Neural progenitor cell (in vitro differentiated cells): Measurements from ENCODE around the gene KCNK7. TPM values are rescaled to one million over a fixed set of nuclear protein-coding genes. Genes with fewer than 3 reads are reported as not detected.

Experiments used
- DNase-seq: peaks from one replicate; pipeline ENCODE4 v3.0.0-alpha.2; 2016; ENCODE audit warnings: low spot score
- H2AFZ ChIP-seq: fragments of 200-600 bp; sonication (generic); replicated peaks from 2 replicates; pipeline ENCODE4 v1.6.1; 2016; ENCODE audit warnings: antibody characterized with exemption
- H3F3A ChIP-seq: fragments of 200-600 bp; sonication (generic); 2 replicates; pipeline ENCODE4 v1.6.1; 2016; ENCODE audit warnings: antibody characterized with exemption, low read depth
- H3K27ac ChIP-seq: fragments of 200-600 bp; sonication (generic); 2 replicates; pipeline ENCODE4 v1.5.1; 2016; ENCODE audit warnings: mild to moderate bottlenecking
- H3K27me3 ChIP-seq: fragments of 200-600 bp; sonication (generic); 2 replicates; pipeline ENCODE4 v1.6.1; 2016; ENCODE audit warnings: mild to moderate bottlenecking, moderate library complexity
- H3K36me3 ChIP-seq: fragments of 200-600 bp; sonication (generic); 2 replicates; pipeline ENCODE4 v1.5.1; 2016
- H3K4me1 ChIP-seq: fragments of 200-600 bp; sonication (generic); 2 replicates; pipeline ENCODE4 v1.6.1; 2016; ENCODE audit warnings: mixed run types
- H3K4me2 ChIP-seq: fragments of 200-600 bp; sonication (generic); 2 replicates; pipeline ENCODE4 v1.6.1; 2016
- H3K4me3 ChIP-seq: fragments of 200-600 bp; sonication (generic); 2 replicates; pipeline ENCODE4 v1.5.1; 2016
- H3K79me2 ChIP-seq: fragments of 200-600 bp; sonication (generic); 2 replicates; pipeline ENCODE4 v1.6.1; 2016; ENCODE audit warnings: low read depth
- H3K9ac ChIP-seq: fragments of 200-600 bp; sonication (generic); 2 replicates; pipeline ENCODE4 v1.6.1; 2016
- H3K9me3 ChIP-seq: fragments of 200-600 bp; sonication (generic); 2 replicates; pipeline ENCODE4 v1.5.1; 2016; ENCODE audit warnings: low read depth
- H4K20me1 ChIP-seq: fragments of 200-600 bp; sonication (generic); 2 replicates; pipeline ENCODE4 v1.6.1; 2016; ENCODE audit warnings: low read depth
- H3K27ac Mint-ChIP-seq: 3 replicates; pipeline ENCODE4 v1.8.0; 2021; ENCODE audit warnings: mixed read lengths
- H3K27me3 Mint-ChIP-seq: 2 replicates; pipeline ENCODE4 v1.8.0; 2022; ENCODE audit warnings: low read depth, mild to moderate bottlenecking, inconsistent platforms, moderate library complexity, mixed read lengths; ENCODE audit not compliant: insufficient read depth
- H3K36me3 Mint-ChIP-seq: 3 replicates; pipeline ENCODE4 v1.8.0; 2021; ENCODE audit warnings: mixed read lengths
- H3K4me1 Mint-ChIP-seq: 3 replicates; pipeline ENCODE4 v1.8.0; 2021; ENCODE audit warnings: mixed read lengths
- H3K4me3 Mint-ChIP-seq: 3 replicates; pipeline ENCODE4 v1.8.0; 2021; ENCODE audit warnings: mild to moderate bottlenecking, moderate library complexity, mixed read lengths
- H3K9me3 Mint-ChIP-seq: 3 replicates; pipeline ENCODE4 v1.8.0; 2020; ENCODE audit warnings: mixed read lengths
- EZH2 ChIP-seq: fragments of 200-600 bp; sonication (generic); IDR thresholded peaks from 2 replicates; pipeline ENCODE4 v1.6.1; 2017; ENCODE audit warnings: antibody characterized with exemption, mild to moderate bottlenecking, moderate library complexity
- EZH2phosphoT487 ChIP-seq: fragments of 200-600 bp; sonication (generic); IDR thresholded peaks from 2 replicates; pipeline ENCODE4 v1.6.1; 2017; ENCODE audit warnings: antibody characterized with exemption
- total RNA-seq: library from RNA; depleted of rRNA; stranded (reverse); fragments of >200 nt; gene quantifications from 2 replicates; pipeline ENCODE4 v1.2.3, GENCODE V29; 2015; ENCODE audit warnings: low replicate concordance
- TF ChIP-seq, protein P1 (sequence below): fragments of 200-600 bp; sonication (generic); IDR thresholded peaks from 2 replicates; pipeline ENCODE4 v1.5.1; 2017; ENCODE audit warnings: antibody characterized with exemption, mild to moderate bottlenecking

Gene KCNK7
- total RNA-seq: 0.34 TPM in 1 of 2 replicates, not detected in the other

DNA sequence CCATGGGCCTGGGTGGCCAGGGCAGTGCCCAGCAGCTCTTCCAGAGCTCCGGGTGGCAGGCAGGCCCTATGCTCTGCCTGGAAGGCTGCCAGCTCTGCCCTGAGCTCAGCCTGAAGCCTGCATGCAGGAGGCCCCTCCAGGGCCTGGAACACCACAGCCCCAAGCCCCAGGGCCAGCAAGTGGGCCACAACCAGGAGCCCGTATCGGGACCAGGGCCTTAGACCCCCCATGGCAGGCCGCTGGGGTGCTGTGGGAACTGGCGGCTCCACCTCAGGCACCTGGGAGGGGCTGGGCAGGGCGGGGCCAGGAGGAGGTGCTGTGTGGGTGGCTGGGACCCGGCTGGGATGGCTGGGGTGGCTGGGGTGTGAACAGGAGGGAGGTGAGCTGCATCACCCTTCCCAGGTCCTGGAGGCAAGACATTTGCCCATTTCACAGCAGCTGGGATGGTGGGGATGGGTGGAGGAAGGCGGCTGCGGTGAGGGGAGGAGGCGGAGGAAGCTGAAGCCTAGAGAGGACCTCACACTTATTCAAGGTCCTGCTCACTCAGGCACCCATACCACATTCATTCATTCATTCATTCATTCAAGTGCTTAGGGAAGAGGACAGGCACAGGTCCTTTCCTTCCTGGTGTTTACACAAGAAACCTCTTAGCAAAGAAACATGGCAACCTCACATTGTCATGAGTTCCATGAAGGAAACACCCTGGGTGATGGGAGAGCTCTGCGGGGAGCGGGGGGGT lies at the start of gene KCNK7:
TSS of gene KCNK7 (minus strand) at position 258 of the 739 bp plus-strand sequence. CDS start at position 230, 28 bp downstream.
- peaks cover 29% of the 10 kb centered on the region for H3F3A ChIP-seq
- no peak for DNase-seq
- no peak within 1 kb of the TSS for H2AFZ ChIP-seq
- no peak within 1 kb of the TSS for H3K27ac ChIP-seq
- no peak for TF ChIP-seq EZH2phosphoT487
- no peak for TF ChIP-seq EZH2
- TF ChIP-seq, protein P1, sequence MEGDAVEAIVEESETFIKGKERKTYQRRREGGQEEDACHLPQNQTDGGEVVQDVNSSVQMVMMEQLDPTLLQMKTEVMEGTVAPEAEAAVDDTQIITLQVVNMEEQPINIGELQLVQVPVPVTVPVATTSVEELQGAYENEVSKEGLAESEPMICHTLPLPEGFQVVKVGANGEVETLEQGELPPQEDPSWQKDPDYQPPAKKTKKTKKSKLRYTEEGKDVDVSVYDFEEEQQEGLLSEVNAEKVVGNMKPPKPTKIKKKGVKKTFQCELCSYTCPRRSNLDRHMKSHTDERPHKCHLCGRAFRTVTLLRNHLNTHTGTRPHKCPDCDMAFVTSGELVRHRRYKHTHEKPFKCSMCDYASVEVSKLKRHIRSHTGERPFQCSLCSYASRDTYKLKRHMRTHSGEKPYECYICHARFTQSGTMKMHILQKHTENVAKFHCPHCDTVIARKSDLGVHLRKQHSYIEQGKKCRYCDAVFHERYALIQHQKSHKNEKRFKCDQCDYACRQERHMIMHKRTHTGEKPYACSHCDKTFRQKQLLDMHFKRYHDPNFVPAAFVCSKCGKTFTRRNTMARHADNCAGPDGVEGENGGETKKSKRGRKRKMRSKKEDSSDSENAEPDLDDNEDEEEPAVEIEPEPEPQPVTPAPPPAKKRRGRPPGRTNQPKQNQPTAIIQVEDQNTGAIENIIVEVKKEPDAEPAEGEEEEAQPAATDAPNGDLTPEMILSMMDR: no peak
- Mint-ChIP-seq H3K36me3 (peaks cover 7% of the 10 kb centered on the region), H3K27ac (peak within 1 kb of the TSS; percentile 65), H3K9me3 (no peaks in the 10 kb centered on the region), H3K4me3 (no peak within 1 kb of the TSS), H3K27me3 (peaks cover 27% of the 10 kb centered on the region), H3K4me1 (peaks cover 3% of the 10 kb centered on the region)
- H4K20me1 ChIP-seq: no peaks in the 10 kb centered on the region
- H3K79me2 ChIP-seq: no peaks in the 10 kb centered on the region
- no peak within 1 kb of the TSS for H3K4me2 ChIP-seq
- no peak within 1 kb of the TSS for H3K9ac ChIP-seq
- peaks cover 14% of the 10 kb centered on the region for H3K4me1 ChIP-seq
- H3K27me3 ChIP-seq: peaks cover 37% of the 10 kb centered on the region
- H3K9me3 ChIP-seq: no peaks in the 10 kb centered on the region
- no peak within 1 kb of the TSS for H3K4me3 ChIP-seq
- no peaks in the 10 kb centered on the region for H3K36me3 ChIP-seq

- Histone ChIP-seq H3K27ac (no peak overlapping the region), H3K27me3 (peaks cover 34% of the 10 kb centered on the region), H3K9ac (no peak overlapping the region), H3K4me1 (no peaks in the 10 kb centered on the region), H4K20me1 (peaks cover 6% of the 10 kb centered on the region), H2AFZ (no peak overlapping the region), H3K36me3 (no peaks in the 10 kb centered on the region), H3K4me3 (no peak overlapping the region), H3F3A (no peaks in the 10 kb centered on the region), H3K4me2 (no peak overlapping the region), H3K79me2 (no peaks in the 10 kb centered on the region), H3K9me3 (no peaks in the 10 kb centered on the region)
- peaks cover 2% of the 10 kb centered on the region for H3K36me3 Mint-ChIP-seq
- H3K27ac Mint-ChIP-seq: no peak overlapping the region
- no peak for TF ChIP-seq EZH2
- TF ChIP-seq, protein P1: no peak
- TF ChIP-seq EZH2phosphoT487: no peak
- H3K4me3 Mint-ChIP-seq: no peak overlapping the region
- H3K4me1 Mint-ChIP-seq: peaks cover 16% of the 10 kb centered on the region
- DNase-seq: no peak
- H3K9me3 Mint-ChIP-seq: no peaks in the 10 kb centered on the region
- peaks cover 10% of the 10 kb centered on the region for H3K27me3 Mint-ChIP-seq
Observed at GRCh38 chr11:65644837-65645236, 49.2 kb upstream of the KCNK7 start.

DNA sequence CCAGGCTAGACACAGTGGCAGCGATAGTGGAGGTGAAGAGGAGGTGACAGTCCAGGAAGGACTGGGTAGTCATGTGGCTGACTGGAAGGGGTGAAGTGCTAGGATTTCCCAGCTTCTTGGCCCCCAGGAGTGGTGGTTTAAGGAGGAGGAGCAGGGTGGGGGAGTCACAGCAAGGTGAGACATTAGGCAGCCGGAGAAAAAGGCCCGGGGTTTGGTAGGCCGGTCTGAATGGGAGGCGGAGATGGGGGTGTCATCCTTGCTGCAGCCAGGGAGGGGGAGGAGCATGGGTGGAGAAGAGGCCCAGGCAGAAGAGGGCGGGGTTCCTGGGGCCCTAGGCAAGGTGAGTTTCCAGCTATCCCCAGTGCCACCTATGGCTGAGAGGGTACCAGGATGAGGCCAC lies 48.4 kb upstream of the KCNK7 start:
- H3K4me2 ChIP-seq: no peak overlapping the region
- H3K4me3 ChIP-seq: no peak overlapping the region
- no peaks in the 10 kb centered on the region for H3K4me1 ChIP-seq

More for the DNA sequence above, 48.4 kb upstream of the KCNK7 start:
- TF ChIP-seq EZH2 (no peak), EZH2phosphoT487 (no peak)
- TF ChIP-seq, protein P1: no peak
- H3K27me3 Mint-ChIP-seq: peaks cover 10% of the 10 kb centered on the region
- peak overlapping the region; percentile 78 for H3K27ac Mint-ChIP-seq
- Histone ChIP-seq H4K20me1 (peaks cover 6% of the 10 kb centered on the region), H3K9me3 (no peaks in the 10 kb centered on the region), H2AFZ (no peak overlapping the region), H3K36me3 (no peaks in the 10 kb centered on the region), H3K79me2 (no peaks in the 10 kb centered on the region), H3K9ac (no peak overlapping the region), H3K27me3 (peaks cover 34% of the 10 kb centered on the region), H3K27ac (no peak overlapping the region), H3F3A (peaks cover under 1% of the 10 kb centered on the region)
- peaks cover 17% of the 10 kb centered on the region for H3K4me1 Mint-ChIP-seq
- no peak for DNase-seq
- peaks cover 2% of the 10 kb centered on the region for H3K36me3 Mint-ChIP-seq
- H3K4me3 Mint-ChIP-seq: no peak overlapping the region
- H3K9me3 Mint-ChIP-seq: no peaks in the 10 kb centered on the region
